Heart left ventricle (tissue), 16 donors: ENCODE measurements around the gene HOXC5. TPM values are rescaled to one million over a fixed set of nuclear protein-coding genes. Genes with fewer than 3 reads are reported as not detected.
A peak's percentile ranks its signal among the peaks of the same experiment; 100 is the strongest.

ENCODE experiments used
- ATAC-seq, 4 donors: fragments of 200-7000 bp; cut with Tn5 transposase; one replicate each; pipeline ENCODE4 v1.9.1; 2020 to 2022; ENCODE audit warnings: moderate library complexity in 4 of 4, mild to moderate bottlenecking in 3 of 4, moderate number of reproducible peaks in 1 of 4
- DNase-seq, 5 donors: peaks; one replicate each; pipeline ENCODE4 v3.0.0-alpha.2; 2020
- H3K27ac ChIP-seq, 12 donors: fragments of 200-600 bp; sonication (generic) in 4 of 12; one replicate each; pipeline versions ENCODE4 v1.5.0 to v1.8.0; 2016 to 2022; ENCODE audit warnings: mild to moderate bottlenecking in 2 of 12
- H3K27me3 ChIP-seq, 9 donors: fragments of 200-600 bp; sonication (generic) in 2 of 9; one replicate each; pipeline versions ENCODE4 v1.5.1 to v1.8.0; 2016 to 2022; ENCODE audit warnings: mild to moderate bottlenecking in 3 of 9
- H3K36me3 ChIP-seq, 9 donors: fragments of 200-600 bp; sonication (generic) in 2 of 9; one replicate each; pipeline versions ENCODE4 v1.5.0 to v1.8.0; 2018 to 2022; ENCODE audit warnings: mild to moderate bottlenecking in 2 of 9
- H3K4me1 ChIP-seq, 12 donors: fragments of 200-600 bp; sonication (generic) in 4 of 12; one replicate each; pipeline versions ENCODE4 v1.5.0 to v1.8.0; 2016 to 2022; ENCODE audit warnings: mild to moderate bottlenecking in 3 of 12
- H3K4me3 ChIP-seq, 12 donors: fragments of 200-600 bp; sonication (generic) in 4 of 12; one replicate each; pipeline versions ENCODE4 v1.5.0 to v1.8.0; 2017 to 2022; ENCODE audit warnings: mild to moderate bottlenecking in 9 of 12, moderate library complexity in 4 of 12
- H3K9me3 ChIP-seq, 12 donors: fragments of 200-600 bp; sonication (generic) in 4 of 12; one replicate each; pipeline versions ENCODE4 v1.5.0 to v1.8.0; 2016 to 2022; ENCODE audit warnings: mild to moderate bottlenecking in 1 of 12
- POLR2A ChIP-seq, 2 donors: fragments of 450-650 bp; IDR thresholded peaks; one replicate each; pipeline ENCODE4 v1.6.1; 2017; ENCODE audit warnings: antibody characterized with exemption in 2 of 2, mild to moderate bottlenecking in 2 of 2, moderate library complexity in 2 of 2
- WGBS, 4 donors: extraction: QIAGEN DNeasy Blood & Tissue Kit in 2 of 4; methylation state at CpG; one replicate each; pipeline versions ENCODE4 v1.1.5 to v1.1.7; 2013 to 2018; 5-methylcytosine and 5-hydroxymethylcytosine counted together
- intact Hi-C, 10 donors: fragments of 100-400 bp; cut with DNase I; formaldehyde crosslinking; loops; one replicate each; pipeline versions ENCODE4 v1.11.1 to v1.14.2; 2022
- polyA plus RNA-seq, 2 donors: library from polyadenylated mRNA; stranded (reverse); fragments of 200-250 nt; gene quantifications; one replicate each; pipeline ENCODE4 v1.2.3, GENCODE V29; 2013
- total RNA-seq, 9 donors: library from RNA; depleted of rRNA in 2 of 9; stranded (reverse); fragments of >200 nt in 2 of 9; fragmentation: NEBNext Ultra II Directional in 3 of 9; extraction: Animal tissue kit (Norgen Biotek cat#: 25700) in 3 of 9; gene quantifications; one replicate each; pipeline versions ENCODE4 v1.1.0 to v1.2.4, GENCODE V29; 2016 to 2023
- TF ChIP-seq, protein P1 (sequence below), 12 donors: fragments of 200-600 bp; sonication (generic) in 4 of 12; IDR thresholded peaks; one replicate each; pipeline versions ENCODE4 v1.5.0 to v1.8.0; 2018 to 2022; ENCODE audit warnings: antibody characterized with exemption in 12 of 12, mild to moderate bottlenecking in 5 of 12
- donor health status: ischemic (EF 13 %, LVEDD 7.1; RV severe dilation, severe dysfunction).
- donor health status: healthy with polysubstance abuse.
- donor health status: DM: no; HTN: yes; CAD: no.
- donor health status: DM: no; HTN: no; CAD: no.
- donor health status: ischemic (EF 25% LVEDD 6.9; RV normal size, moderate dysfunction).
- donor health status: ischemic (EF 25% LVEDD 5.7; RV mildly dilated, moderate dysfunction).
- donor health status: healthy.
- donor health status: DM: yes; HTN: yes; CAD: no.
- donor health status: ischemic (EF 35%, LVEDD 5.7; RV mildly dilated, moderate dysfunction).
- donor health status: nonischemic (EF 11% LVEDD 7.7; RV severe dilation, severe dysfunction).
- donor health status: DM: yes; HTN: yes; CAD: no.
- donor health status: PGD.
- donor health status: ischemic (EF 29% LVEDD 5.4; RV normal size, mild dysfunction).
- donor health status: nonischemic (EF 23%, LVEDD 6.1; RV moderate dilation, normal function).

Gene HOXC5
- total and polyA plus RNA-seq, 11 donors, result not detected

DNA sequence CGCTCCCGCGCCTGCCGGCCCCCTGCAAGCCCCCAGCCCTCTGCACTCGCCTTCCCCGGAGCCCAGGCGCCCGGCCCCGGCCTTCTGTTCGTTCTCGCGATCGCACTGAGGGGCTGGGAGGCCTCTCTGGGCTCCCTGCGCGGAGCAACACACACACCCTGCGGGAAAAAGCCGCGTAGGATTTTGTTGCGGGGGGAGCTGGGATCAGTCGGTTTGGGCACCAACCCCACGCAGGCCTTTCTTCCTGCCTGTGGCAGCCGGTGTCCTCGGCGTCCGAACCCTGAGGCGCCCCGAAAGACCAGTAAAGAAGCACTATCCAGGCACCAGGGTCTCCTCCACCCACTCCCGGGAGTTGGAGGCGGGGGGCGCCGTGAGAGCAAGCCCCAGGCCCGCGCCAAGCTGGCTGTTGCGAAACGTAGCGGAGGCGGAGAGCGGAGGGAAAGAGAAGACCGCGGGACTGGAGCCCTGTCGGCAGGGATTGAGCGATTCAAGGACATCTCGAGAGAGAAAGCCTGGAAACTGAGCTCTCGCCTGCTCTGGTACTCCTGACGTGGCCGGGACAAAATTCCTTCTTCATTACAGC is 1.9 kb upstream of the HOXC5 start:
- peak in 2 of 4 donors; percentile 12 to 35 for ATAC-seq
- 6 to 15% (median 10%) methylated on average over 32 to 46 of the region's 46 CpGs for WGBS, 4 donors
- TF ChIP-seq, protein P1, sequence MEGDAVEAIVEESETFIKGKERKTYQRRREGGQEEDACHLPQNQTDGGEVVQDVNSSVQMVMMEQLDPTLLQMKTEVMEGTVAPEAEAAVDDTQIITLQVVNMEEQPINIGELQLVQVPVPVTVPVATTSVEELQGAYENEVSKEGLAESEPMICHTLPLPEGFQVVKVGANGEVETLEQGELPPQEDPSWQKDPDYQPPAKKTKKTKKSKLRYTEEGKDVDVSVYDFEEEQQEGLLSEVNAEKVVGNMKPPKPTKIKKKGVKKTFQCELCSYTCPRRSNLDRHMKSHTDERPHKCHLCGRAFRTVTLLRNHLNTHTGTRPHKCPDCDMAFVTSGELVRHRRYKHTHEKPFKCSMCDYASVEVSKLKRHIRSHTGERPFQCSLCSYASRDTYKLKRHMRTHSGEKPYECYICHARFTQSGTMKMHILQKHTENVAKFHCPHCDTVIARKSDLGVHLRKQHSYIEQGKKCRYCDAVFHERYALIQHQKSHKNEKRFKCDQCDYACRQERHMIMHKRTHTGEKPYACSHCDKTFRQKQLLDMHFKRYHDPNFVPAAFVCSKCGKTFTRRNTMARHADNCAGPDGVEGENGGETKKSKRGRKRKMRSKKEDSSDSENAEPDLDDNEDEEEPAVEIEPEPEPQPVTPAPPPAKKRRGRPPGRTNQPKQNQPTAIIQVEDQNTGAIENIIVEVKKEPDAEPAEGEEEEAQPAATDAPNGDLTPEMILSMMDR (IDR thresholded peaks at IDR 0.05), result no peak
- Histone ChIP-seq H3K27me3 (peaks cover 59 to 100% (median 99%) of the 10 kb centered on the region in 9 donors), H3K36me3 (no peaks in the 10 kb centered on the region), H3K4me1 (peaks cover 0 to 33% (median 5%) of the 10 kb centered on the region in 12 donors), H3K4me3 (peak overlapping the region in 3 of 12 donors; percentile 7 to 13 (median 10)), H3K9me3 (no peaks in the 10 kb centered on the region), H3K27ac (no peak overlapping the region)
- intact Hi-C loops, result loop anchor here in 1 of 10 donors (5.0 kb wide), 1 partner anchor 161 kb away; no protein-coding TSS in a partner anchor
- no peak for DNase-seq

DNA sequence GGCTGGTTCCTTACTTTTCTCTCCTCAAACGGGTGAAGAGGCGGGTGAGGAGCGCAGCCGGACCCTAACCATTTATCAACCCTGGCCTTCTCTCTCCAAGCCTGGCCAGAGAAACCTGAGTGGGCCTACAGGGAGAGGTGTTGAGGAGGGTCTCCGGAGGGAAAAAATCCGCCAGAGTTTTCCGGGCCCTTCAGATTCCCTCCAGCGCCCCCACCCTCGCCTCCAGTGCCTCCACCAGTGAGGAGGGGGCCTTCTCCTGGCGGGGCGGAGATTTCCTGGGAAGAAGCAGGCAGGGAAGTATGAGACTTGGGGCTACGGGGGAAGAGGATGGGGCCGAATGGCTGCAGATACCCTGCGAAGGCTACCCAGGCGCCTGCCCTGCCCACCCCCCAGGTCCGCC is 1.4 kb upstream of the HOXC5 start:
- DNase-seq (no peak), ATAC-seq (no peak)
- H3K4me3 ChIP-seq, result no peak overlapping the region
- intact Hi-C loops, result loop anchor here in 1 of 10 donors (5.0 kb wide), 1 partner anchor 161 kb away; no protein-coding TSS in a partner anchor
- H3K27me3 ChIP-seq, result peaks cover 63 to 100% (median 99%) of the 10 kb centered on the region in 9 donors
- TF ChIP-seq, protein P1 (IDR thresholded peaks at IDR 0.05), result no peak
- no peak for TF ChIP-seq POLR2A (IDR thresholded peaks at IDR 0.05)
- no peaks in the 10 kb centered on the region for H3K36me3 ChIP-seq
- peaks cover 0 to 33% (median 5%) of the 10 kb centered on the region in 12 donors for H3K4me1 ChIP-seq
- WGBS, 4 donors, result 18 to 27% (median 19%) methylated on average over 16 of the region's 16 CpGs
- no peak overlapping the region for H3K27ac ChIP-seq
- no peaks in the 10 kb centered on the region for H3K9me3 ChIP-seq

DNA sequence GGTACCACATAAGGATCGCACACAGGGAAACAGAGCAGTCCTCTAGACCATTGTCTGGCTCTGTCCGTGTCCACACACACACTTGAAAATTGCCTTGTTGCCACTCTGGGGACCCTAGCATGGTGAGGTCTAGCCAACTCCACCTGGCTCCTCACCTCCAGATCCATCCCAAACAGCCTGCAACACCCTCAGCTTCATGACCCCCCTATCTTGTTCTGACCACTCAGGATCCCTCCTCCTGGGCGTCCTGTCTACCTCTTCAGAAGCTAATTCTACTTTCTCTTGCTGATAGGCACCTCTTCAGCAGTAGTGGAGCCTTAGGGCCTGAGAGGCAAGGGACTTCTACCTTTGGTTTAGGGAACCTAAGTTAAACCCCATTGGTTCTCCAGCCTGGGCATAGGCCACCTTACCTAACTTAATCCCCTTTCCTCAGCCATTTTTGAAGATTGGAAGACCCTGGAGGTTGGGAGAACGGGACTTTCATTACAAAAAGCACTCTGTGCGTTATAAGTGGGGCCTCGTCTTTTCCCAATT is 697 bp upstream of the HOXC5 start:
- H3K27ac ChIP-seq, result no peak overlapping the region
- TF ChIP-seq, protein P1 (IDR thresholded peaks at IDR 0.05), result no peak
- TF ChIP-seq POLR2A (IDR thresholded peaks at IDR 0.05), result no peak
- H3K36me3 ChIP-seq, result no peaks in the 10 kb centered on the region
- H3K4me3 ChIP-seq, result no peak overlapping the region
- DNase-seq (no peak), ATAC-seq (no peak)
- WGBS, 4 donors, result 30 to 36% (median 32%) methylated on average over 6 of the region's 6 CpGs
- intact Hi-C loops, result loop anchor here in 3 of 10 donors (1.0 to 5.0 kb wide), 3 partner anchors 159 to 160 kb away; no protein-coding TSS in a partner anchor
- H3K9me3 ChIP-seq, result no peaks in the 10 kb centered on the region
- H3K27me3 ChIP-seq, result peaks cover 66 to 100% (median 99%) of the 10 kb centered on the region in 9 donors
- peaks cover 0 to 33% (median 5%) of the 10 kb centered on the region in 12 donors for H3K4me1 ChIP-seq
